ENCODE results near the gene WNT11.

Gene WNT11

DNA sequence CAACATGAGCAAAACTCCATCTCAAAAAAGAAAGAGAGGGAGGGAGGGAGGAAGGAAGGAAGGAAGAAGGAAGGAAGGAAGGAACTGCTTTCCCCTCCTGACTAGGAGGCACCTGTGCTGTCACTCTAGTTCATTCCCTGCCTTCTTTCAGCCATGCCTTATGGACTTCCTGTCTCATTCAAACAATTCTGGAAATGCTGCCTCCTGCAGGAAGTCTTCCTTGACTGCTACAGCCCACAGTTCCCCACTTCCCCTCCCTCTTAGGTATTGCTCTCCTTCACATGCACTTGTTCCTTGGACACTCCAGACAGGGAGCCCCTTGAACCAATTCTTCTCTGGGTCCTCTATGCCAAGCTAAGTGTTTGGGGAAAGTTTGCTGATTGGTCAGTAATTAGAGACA is 31.6 kb upstream of the WNT11 start:
- DNase-seq (ENCODE audit: low read depth): no peak

GRCh38 chr11:76237000-76237649 is 30.8 kb upstream of the WNT11 start:
- no peak for DNase-seq (ENCODE audit: low read depth)

DNA sequence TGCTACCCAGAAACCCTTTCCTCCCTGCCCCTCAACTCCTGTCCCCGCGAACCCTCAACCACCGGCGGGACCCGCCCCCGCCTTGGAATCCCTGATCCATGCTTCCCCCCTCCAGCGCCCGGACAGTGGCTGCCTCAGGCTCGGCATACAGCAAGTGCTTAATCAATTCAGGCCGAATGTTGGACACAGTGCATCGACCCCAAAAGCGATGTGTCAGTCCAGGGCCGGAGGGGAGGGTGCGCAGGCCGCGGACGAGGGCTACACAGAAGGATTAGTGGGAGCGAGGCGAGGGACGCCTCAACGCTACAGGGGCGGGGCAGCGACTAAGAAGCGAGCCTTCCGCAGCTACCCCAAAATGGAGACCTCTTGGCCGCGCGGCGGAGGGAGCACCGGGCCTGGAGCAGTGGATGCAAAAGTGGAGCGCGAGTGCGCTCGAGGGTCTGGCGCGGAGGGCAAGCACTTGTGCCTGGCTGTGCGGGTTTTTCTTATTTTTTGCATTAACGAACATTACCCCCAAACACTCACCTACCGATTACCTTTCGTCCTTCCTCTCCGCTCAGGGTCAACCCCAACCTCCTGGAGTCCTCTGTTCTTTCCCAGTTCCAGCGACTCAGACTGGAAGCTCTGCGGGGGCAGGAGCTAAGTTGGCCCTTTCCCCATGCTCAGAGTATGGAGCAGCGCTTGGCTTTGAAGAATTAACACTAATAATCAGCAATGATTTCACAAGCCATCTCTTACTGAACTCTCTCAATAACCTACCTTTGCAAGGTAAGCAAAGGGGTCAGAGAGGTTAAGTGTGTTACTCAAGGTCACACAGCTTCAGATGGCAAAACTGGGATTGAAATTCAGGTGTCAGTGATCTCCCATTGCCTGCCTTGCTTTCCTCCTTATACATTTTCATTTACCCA is 30.0 kb upstream of the WNT11 start:
- DNase-seq (ENCODE audit: low read depth): peak; percentile 19

DNA sequence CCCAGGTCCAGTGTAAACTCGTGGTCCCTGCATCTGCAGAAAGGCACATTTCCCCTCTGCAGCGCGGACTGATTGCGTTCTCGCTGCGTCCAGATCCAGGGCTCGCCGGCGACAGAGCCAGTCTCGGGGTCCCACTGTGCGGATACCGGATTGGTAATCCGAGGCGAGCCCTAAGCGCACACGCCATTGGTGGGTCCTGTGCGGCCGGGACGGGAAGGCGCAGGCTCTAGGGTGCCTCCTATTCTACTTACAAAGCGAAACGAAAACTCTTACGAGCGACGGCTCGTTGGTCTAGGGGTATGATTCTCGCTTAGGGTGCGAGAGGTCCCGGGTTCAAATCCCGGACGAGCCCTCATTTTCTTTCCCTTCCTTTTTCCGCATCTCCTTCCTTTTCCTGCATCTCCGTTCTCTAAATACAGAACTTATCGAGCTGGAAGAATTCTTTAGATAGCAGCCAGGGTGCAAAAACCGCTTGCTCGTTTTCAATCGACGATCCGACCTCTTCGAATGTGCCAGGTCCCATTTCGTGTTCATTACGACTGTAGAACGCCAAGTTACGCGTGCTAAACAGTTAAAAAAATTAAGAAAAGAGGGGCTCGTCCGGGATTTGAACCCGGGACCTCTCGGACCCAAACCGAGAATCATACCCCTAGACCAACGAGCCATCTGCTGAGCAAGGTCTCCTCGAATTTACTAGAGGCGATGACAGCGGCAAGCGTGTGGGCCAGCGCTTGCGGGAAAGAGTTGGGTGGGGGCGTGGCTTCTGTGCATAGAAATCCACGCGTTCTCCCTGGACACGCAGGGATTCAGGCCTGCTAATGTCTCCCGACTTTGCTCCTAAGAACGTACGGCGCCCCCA is 29.2 kb upstream of the WNT11 start:
- DNase-seq (ENCODE audit: low read depth): peak; percentile 91

- peak; percentile 7 for DNase-seq (ENCODE audit: low read depth)
These were observed 28.3 kb upstream of the WNT11 start for GRCh38 chr11:76234416-76235232.

DNA sequence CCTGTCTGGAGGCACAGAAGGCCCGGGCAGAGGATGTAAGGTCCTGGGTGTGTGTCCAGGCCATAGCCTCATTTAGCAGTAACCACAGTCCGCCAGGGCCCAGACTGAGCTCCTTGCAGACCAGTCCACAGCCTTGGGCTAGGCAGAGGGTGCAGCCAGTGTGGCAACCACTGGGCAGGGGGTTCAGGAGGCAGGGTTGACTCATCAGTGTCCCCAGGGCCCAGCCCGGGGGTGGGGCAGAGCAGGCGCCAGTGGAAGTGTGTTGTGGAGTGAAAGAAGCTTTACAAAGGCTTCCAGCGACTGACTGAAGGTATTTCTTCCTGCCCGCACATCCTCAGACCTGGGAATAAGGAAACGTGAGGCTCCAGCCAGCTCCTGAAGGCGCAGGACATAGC is 27.7 kb upstream of the WNT11 start:
- DNase-seq (ENCODE audit: low read depth): no peak

DNA sequence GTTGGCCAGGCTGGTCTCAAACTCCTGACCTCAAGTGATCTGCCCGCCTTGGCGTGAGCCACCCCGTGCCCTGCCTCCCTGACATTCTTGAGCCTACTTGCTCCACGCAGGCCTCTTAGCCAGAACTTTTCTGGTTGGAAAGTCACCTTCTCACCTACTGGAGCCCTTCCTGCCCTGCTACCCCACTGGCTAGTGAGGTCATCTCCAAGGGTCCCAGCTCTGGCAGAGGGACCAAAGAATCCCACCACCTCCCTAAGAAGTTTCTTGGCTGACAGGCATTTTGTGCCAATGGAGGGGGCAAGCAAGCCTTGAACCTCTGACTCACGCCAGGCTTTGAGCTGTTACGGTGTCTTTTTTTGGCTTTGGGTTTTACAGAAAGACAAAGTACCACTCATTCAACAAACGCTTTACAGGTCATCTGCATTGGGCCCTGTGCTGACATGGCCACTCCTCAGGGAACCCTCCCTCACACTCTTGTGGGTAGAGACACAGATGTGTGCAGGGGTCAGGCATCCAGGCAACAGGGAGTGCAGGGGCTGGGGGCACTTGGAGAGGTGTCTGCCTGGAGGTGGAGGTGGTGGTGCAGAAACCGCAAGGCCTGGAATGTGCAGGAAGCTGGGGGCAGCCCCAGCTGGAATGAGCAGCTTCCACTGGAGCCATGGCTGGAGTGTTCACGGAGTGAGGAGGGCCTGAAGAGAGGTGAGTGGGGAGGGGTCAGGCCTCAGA is 27.1 kb upstream of the WNT11 start:
- DNase-seq (ENCODE audit: low read depth): no peak

DNA sequence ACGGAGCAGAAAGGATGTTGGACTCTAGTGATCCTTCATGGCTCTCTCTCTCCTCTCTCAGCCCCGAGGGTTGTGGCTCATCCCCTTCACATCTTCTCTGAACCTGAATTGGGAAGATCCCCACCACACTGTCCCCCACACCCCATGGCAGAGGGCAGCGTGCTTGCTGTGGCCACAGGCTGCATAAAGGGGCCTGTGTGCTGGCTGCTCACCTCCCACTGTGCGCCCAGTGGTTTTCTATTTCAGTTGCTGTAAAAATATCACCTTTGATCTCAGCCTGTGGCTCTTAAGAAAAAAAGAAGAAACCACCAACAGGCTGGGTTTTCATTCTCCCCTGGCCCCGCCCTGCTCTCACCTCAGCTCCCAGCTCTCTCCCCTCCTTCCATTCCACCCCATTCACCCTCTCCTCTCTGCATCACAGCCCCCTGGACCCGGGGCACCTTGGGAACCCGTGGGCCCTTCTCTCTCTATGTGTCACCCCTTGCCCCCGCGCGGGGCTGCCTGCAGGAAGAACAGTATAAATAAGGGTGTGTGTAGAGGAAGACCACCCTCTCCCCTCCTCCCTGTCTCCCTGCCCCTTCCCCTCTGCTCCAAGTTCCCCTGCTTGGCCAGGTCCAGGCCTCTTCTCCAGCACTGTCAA is 25.8 kb upstream of the WNT11 start:
- DNase-seq (ENCODE audit: low read depth): no peak

- no peak for DNase-seq (ENCODE audit: low read depth)
These were observed 24.9 kb upstream of the WNT11 start for GRCh38 chr11:76231121-76231738.

DNA sequence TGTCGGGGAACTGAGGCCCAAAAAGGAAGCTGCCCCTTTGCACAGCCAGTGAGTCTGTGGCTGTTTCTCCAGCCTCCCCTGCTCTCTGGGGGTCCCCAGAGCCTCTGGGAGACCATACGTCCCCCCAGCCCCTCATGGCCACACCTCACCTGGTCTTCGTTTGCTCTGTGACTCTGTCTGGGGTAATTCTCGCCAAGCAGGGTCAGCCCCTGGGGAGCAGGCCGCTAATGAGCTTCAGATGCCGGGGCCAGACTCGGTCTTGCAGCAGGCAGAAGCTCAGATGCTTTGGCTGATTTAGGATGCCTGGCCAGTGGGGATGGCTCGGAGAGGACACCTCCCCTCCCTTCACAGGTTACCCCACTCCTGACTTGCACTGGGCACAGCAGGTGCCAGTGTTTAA is 24.1 kb upstream of the WNT11 start:
- no peak for DNase-seq (ENCODE audit: low read depth)

DNA sequence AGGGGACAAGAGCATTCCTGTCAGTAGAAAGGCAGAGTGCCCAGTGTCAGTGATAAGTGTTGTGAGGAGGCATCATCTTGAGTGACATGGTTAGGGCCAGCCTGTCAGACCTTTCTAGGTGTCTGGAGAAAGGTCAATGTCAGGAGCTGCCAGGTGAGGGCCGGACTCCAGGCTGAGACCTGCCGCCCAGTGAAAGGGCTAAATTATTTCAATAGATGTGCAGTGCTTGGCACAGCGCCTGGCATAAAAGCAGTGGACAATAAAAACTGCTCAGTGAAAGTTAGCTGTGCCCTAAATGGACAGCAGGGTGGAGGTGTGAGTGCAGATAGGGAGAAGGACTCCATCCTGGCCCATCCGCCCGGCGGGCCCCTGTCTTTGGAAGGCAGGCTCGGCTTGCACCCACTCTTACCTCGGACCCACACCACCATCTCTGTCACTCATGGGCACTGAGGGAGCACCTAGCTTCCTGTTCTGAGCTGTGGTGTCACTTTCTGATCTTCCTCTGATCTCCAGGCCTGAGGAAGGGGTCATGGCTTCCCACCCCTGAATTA is 23.5 kb upstream of the WNT11 start:
- DNase-seq (ENCODE audit: low read depth): no peak

- no peak for DNase-seq (ENCODE audit: low read depth)
These were observed 22.5 kb upstream of the WNT11 start for GRCh38 chr11:76228875-76229149.

DNA sequence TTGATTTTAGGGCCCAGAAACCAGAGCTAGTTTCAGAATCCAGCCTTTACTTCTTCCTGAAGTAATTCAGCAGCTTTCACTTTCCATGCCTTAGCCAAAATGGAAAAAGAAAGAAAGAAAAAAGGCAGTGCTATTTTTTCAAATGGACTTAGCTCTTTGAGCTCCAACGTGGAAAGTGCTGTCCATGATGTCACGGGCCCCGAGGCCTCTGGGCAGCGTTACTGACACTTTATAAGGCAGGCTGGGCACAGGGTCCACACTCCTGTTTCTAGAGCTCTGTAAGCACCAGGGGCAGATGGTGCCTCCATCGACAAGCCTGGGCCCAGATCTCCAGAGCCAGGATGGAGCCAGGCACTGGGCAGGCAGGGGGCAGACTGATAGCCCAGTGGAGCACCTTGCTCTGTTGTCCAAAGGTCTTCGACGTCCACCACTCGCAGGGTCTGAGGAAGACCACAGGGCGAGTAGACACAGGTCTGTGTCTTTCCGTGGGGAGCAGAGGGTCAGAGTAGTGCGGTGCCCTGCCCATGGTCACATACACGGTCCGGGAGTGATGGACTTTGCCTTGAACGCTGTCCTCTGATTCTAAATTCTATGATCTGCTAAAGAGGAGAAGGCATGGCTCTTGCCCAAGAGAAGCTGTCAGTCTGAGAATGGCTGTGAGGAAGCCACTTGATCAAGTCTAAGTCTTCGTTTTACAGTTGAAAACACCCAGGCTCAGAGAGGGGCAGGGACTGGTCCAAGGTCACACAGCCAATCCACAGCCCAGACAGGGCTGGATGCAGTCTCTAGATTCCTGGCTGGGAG is 22.0 kb upstream of the WNT11 start:
- no peak for DNase-seq (ENCODE audit: low read depth)

- no peak for DNase-seq (ENCODE audit: low read depth)
These were observed 20.3 kb upstream of the WNT11 start for GRCh38 chr11:76226626-76227025.

DNA sequence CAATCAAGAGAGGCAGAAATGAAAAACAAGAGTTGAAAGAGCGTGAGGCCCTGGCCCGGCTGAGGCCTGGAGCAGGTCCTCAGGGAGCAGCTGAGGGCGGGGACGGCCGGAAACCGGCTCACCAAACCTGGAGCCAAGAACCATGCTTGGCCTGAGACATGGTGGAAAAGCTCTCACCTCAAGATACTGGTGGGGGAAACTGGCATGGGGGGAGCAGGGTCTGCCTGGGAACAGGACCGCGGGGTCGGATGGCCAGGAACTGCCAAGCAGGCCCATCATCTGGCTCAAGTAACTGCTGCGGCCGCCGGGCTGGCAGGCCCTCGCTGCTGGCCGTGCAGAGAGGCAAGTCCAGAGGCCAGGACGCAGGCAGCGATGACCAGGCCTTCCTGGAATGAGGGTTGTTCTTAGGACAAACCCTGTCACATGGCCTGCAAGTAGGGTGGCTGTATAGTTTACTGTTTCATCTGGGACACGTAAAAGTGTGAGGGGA is 18.9 kb upstream of the WNT11 start:
- DNase-seq (ENCODE audit: low read depth): no peak

DNA sequence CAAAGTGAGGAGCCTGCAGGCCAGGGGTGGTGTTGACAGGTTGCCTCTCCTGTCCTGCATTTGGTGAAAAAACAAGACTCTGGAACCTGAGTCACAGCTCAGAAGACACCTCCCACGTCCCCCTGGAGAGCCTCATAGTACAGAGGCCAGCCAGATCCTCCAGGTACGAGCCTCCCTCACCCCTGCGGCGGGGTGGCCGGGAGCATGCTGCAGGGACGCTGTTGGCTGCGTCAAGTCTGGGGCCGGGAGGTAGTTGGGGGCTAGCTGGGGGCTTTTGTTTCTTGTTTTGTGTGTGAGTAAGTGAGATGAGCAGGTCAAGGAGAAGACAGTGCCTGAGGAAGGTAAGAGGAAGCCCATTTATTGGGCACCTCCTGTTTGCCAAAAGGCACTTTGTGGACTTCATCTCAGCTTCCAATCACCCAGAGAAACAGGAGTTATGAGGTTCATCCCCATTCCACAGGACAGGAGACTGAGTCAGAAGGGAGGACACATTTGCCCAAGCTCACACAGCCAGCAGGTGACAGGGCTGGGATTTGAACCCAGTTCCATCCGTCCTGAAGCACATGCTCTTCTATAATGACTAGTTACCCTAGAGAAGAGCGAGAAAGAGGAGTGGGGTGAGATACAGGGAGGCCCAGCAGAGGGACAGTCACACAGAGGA is 18.3 kb upstream of the WNT11 start:
- DNase-seq (ENCODE audit: low read depth): no peak

DNA sequence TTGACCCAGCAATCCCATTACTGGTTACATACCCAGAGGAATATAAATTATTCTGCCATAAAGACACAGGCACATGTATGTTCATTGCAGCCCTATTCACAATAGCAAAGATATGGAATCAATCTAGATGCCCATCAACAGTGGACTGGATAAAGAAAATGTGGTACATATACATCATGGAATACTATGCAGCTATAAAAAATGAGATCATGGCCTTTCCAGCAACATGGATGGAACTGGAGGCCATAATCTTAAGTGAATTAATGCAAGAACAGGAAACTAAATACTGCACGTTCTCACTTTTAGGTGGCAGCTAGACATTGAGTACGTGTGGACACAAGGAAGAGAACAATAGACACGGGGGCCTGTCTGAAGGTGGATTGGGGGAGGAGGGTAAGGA is 15.1 kb upstream of the WNT11 start:
- DNase-seq (ENCODE audit: low read depth): no peak

- no peak for DNase-seq (ENCODE audit: low read depth)
These were observed 12.9 kb upstream of the WNT11 start for GRCh38 chr11:76219243-76219642.
